GM12892 (cell line): ENCODE results near the gene ADGRF5.

Experiments used
- DNase-seq: peaks from one replicate; pipeline ENCODE4 v3.0.0; 2011; ENCODE audit not compliant: insufficient read length
- FAIRE-seq: peaks from 2 replicates; lab custom pipeline; 2011; peaks lifted over from hg19 to GRCh38; lab: Jason Lieb, UNC
- POLR2A ChIP-seq: IDR thresholded peaks from 2 replicates; pipeline ENCODE4 v1.6.1; 2011; ENCODE audit warnings: low read depth, low read length, control low read depth
- POLR2AphosphoS5 ChIP-seq: IDR thresholded peaks from 2 replicates; pipeline ENCODE4 v1.6.1; 2011; ENCODE audit warnings: low read depth, low read length, control low read depth
- TAF1 ChIP-seq: IDR thresholded peaks from 2 replicates; pipeline ENCODE4 v1.6.1; 2011; ENCODE audit warnings: low read depth, mild to moderate bottlenecking, control low read depth, low read length, borderline replicate concordance

ADGRF5 gene

DNA sequence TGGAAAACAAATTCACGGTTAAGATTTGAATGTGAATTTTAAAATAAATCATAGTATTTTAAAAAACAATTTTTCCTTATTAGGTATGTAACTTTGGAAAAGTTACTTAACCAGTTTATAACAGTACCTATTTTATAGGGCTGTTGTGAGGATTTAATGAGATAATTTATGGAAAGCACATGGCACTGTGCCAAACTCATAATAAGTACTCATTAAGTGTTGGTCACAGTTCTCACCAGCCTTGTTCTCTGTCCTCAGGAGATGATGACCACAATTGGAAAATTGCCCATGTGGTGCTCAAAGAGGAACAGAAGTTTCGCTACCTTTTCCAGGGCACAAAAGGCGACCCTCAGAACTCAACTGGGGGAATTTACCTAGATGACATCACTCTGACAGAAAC lies 88.9 kb downstream of the ADGRF5 start:
- TF ChIP-seq TAF1 = no peak
- FAIRE-seq (no peak), DNase-seq (no peak)

DNA sequence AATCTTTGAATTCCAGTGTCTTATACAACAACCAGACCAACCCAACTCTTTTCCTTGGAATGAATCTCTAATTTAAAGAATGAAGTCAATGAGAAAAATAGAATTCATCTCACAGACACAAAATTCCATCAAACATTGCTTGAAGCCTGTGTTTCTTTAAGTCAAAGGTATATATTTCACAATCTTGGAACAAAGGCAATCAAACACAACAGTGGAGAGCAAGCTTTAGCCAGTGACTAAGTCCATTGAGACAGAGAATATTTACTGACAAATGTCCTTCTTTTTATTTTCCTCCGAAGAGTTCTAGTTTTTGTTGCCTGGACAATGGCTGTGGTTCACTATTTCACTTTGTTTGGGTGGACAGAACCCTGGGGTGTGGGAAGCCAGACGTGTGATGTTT lies 92.8 kb downstream of the ADGRF5 start:
- no peak for FAIRE-seq
- no peak for DNase-seq
- no peak for TF ChIP-seq POLR2A
- no peak for TF ChIP-seq POLR2AphosphoS5
- no peak for TF ChIP-seq TAF1

DNA sequence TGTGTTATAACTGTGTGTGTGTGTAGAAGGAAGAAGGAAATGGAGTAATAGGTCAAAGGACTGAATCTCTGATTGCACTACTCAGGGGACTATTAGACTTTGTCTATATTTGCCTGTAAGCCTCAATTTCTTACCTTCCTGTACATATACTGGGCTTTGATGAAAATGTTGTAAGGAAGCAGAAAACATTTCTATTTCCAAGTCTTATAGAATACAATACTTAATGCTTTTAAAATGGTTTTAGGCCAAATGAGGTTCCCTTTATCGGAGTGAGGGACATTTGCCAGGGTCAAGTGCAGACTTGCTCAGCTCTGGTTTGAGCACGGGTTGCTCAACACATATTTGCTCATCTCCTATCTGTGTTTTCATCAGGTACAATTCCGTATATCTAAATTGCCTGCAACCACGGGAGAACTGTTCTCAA lies 100.3 kb downstream of the ADGRF5 start:
- no peak for TF ChIP-seq POLR2A
- TF ChIP-seq TAF1 = no peak
- TF ChIP-seq POLR2AphosphoS5 = no peak
- FAIRE-seq (no peak), DNase-seq (no peak)

DNA sequence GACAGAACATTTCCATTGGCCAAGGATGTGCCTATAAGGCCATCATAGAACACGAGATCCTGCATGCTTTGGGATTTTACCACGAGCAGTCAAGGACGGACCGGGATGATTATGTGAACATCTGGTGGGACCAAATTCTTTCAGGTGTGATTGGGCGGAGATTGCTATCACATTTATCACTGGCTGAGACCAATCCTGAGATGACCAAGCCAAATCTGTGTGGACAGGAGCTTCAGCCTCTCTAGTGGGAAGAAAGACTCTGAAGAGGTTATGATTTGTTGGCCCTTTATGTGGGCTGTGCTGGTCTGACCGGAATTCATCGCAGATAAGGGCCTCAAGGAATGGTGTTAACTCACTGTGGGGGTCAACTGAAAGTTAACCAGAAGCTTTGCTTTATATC lies 102.2 kb downstream of the ADGRF5 start:
- TF ChIP-seq TAF1 = no peak
- TF ChIP-seq POLR2AphosphoS5 = no peak
- no peak for TF ChIP-seq POLR2A
- no peak for DNase-seq
- no peak for FAIRE-seq

DNA sequence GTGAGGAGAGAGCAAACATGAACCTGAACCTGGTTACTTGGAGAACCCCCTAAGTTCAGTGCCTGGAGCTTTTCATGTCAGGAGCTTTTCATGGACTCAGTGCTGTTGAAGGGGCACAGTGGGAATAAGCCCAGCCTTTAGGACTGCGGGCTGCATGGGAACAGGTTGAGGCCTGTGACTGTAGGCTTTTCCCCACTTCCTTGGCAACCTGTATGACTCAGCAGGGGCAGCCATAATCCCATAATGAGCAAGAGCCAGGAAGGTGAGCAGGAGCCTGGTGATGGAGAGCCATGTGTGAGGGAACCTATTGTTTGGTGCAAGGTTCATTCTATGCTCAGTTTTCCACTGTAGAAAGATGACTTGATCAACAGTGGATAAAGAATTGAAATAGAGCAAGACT lies 105.1 kb downstream of the ADGRF5 start:
- DNase-seq (no peak), FAIRE-seq (no peak)
- TF ChIP-seq POLR2AphosphoS5 (no peak), POLR2A (no peak)

DNA sequence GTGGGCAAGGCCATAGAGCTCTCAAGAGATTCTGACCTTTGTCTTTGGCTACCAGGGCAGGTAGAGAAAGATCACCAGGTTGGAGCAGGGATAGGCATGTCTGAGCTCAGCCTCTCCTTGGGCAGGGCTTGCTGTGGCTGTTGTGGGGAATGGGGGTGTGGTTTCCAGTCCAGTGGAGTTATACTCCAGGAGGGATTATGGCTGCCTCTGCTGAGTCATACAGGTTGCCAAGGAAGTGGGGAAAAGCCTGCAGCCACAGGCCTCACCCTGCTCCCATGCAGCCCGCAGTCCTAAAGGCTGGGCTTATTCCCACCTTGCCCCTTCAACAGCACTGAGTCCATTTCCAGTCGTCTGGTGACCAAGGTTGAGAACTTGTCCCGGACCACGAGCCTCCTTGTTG lies 106.6 kb downstream of the ADGRF5 start:
- TF ChIP-seq TAF1 (no peak), POLR2AphosphoS5 (no peak), POLR2A (no peak)
- DNase-seq (no peak), FAIRE-seq (no peak)

DNA sequence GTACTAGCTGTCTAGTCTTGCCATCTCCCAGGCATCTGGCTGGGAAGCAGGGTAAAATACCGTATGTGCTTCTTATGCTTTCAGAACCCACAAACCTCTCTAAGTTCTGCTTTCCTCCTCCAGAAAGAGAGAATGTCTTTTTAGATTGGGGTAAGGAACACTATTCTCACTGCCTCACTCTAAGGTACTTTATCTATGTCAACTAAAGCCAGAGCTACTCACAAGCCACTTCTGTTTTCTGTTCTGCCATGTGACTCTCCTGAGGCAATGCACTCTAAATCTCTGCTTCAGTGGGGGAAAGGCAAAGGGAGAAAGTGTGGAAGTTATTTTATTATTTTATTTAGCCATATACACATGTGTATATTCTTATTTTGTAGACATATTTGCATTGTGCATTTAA lies 112.9 kb downstream of the ADGRF5 start:
- FAIRE-seq = no peak
- no peak for DNase-seq

More for the DNA sequence above, 112.9 kb downstream of the ADGRF5 start:
- TF ChIP-seq POLR2AphosphoS5 (no peak), TAF1 (no peak), POLR2A (no peak)
